Natural killer cell (primary cell): ENCODE data around the gene SELL. TPM values are rescaled to one million over a fixed set of nuclear protein-coding genes. Genes with fewer than 3 reads are reported as not detected.

Experiments
- ATAC-seq, 3 donors: fragments of 150-1000 bp in 2 of 3; fragments of 200-7000 bp in 1 of 3; cut with Tn5 transposase; 1 replicate in 1 of 3; 2 replicates in 2 of 3; pipeline ENCODE4 v1.10.0; 2021; ENCODE audit warnings: mild to moderate bottlenecking in 2 of 3, moderate library complexity in 2 of 3
- DNase-seq, 2 donors: peaks; one replicate each; pipeline versions ENCODE4 v3.0.0 to v3.0.0-alpha.2; 2013 to 2021; ENCODE audit warnings: mixed read lengths in 1 of 2
- H3K27ac ChIP-seq: one replicate; pipeline ENCODE4 v1.5.1; 2013; ENCODE audit warnings: mild to moderate bottlenecking, low read length
- H3K27me3 ChIP-seq: one replicate; pipeline ENCODE4 v1.6.1; 2013; ENCODE audit warnings: low read length; ENCODE audit not compliant: control insufficient read depth, insufficient read depth
- H3K36me3 ChIP-seq: one replicate; pipeline ENCODE4 v1.6.1; 2013; ENCODE audit warnings: low read length; ENCODE audit not compliant: control insufficient read depth, insufficient read depth
- H3K4me1 ChIP-seq: one replicate; pipeline ENCODE4 v1.6.1; 2013; ENCODE audit warnings: low read length; ENCODE audit not compliant: control insufficient read depth, insufficient read depth
- H3K4me3 ChIP-seq: one replicate; pipeline ENCODE4 v1.5.1; 2013; ENCODE audit warnings: low read length
- H3K9me3 ChIP-seq: one replicate; pipeline ENCODE4 v1.6.1; 2013; ENCODE audit warnings: low read length; ENCODE audit not compliant: control insufficient read depth, insufficient read depth
- H3K27ac Mint-ChIP-seq, 2 donors: one replicate each; pipeline ENCODE4 v1.8.0; 2022; ENCODE audit warnings: mild to moderate bottlenecking in 2 of 2, mixed read lengths in 2 of 2, moderate library complexity in 1 of 2
- H3K27me3 Mint-ChIP-seq, 2 donors: one replicate each; pipeline ENCODE4 v1.8.0; 2022; ENCODE audit warnings: low read depth in 2 of 2, mixed read lengths in 2 of 2
- H3K36me3 Mint-ChIP-seq: one replicate; pipeline ENCODE4 v1.8.0; 2022; ENCODE audit warnings: mixed read lengths
- H3K4me1 Mint-ChIP-seq, 2 donors: one replicate each; pipeline ENCODE4 v1.8.0; 2022; ENCODE audit warnings: mixed read lengths in 2 of 2
- H3K4me3 Mint-ChIP-seq: one replicate; pipeline ENCODE4 v1.8.0; 2022; ENCODE audit warnings: mild to moderate bottlenecking, moderate library complexity, mixed read lengths
- H3K9me3 Mint-ChIP-seq, 2 donors: one replicate each; pipeline ENCODE4 v1.8.0; 2022; ENCODE audit warnings: mixed read lengths in 2 of 2
- WGBS: methylation state at CpG from one replicate; pipeline ENCODE4 v1.1.7; 2013; ENCODE audit warnings: missing lambda C conversion rate; ENCODE audit not compliant: insufficient coverage; 5-methylcytosine and 5-hydroxymethylcytosine counted together
- intact Hi-C: fragments of 100-400 bp; cut with micrococcal nuclease; formaldehyde crosslinking; loops from one replicate; pipeline ENCODE4 v1.14.2; 2022
- total RNA-seq, 4 donors: library from RNA; stranded (reverse); fragments of 120-200 nt in 1 of 4; gene quantifications; one replicate each; pipeline versions ENCODE4 v1.2.3 to v1.2.4, GENCODE V29; 2013 to 2022
- TF ChIP-seq, protein P1 (sequence below): fragments of 200-600 bp; IDR thresholded peaks from one replicate; pipeline ENCODE4 v1.8.0; 2022; ENCODE audit warnings: antibody characterized with exemption

Gene SELL
- total RNA-seq, 3 donors from 2014 or later (not counting 1 experiment from before 2014, with no cell fraction given) = 149 to 190 (median 165) TPM

DNA sequence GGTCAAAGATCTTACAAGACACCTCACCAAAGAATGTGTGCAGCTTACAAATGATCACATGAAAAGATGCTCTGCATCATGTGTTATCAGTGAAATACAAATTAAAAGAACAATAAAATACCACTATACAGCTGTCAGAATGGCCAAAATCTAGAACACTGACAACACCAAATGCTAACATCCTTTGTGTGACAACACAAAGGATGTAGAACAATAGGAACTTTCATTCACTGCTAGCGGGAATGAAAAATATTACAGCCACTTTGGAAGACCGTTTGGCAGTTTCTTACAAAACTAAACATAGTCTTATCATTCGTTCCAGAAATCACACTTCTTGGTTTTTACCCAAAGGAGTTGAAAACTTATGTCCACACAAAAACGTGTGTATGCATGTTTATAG is 60.9 kb downstream of the SELL start:
- H3K4me3 Mint-ChIP-seq = no peak overlapping the region
- H3K9me3 Mint-ChIP-seq = no peaks in the 10 kb centered on the region
- ATAC-seq (no peak), DNase-seq (no peak)
- Histone ChIP-seq H3K36me3 (no peaks in the 10 kb centered on the region), H3K27me3 (no peaks in the 10 kb centered on the region), H3K4me3 (no peak overlapping the region), H3K27ac (no peak overlapping the region), H3K4me1 (peaks cover 4% of the 10 kb centered on the region), H3K9me3 (no peaks in the 10 kb centered on the region)
- no peak overlapping the region for H3K27ac Mint-ChIP-seq
- H3K4me1 Mint-ChIP-seq = peaks cover 36 to 39% of the 10 kb centered on the region in 2 donors
- H3K27me3 Mint-ChIP-seq = no peaks in the 10 kb centered on the region
- WGBS = 87% methylated on average over 3 of the region's 4 CpGs
- H3K36me3 Mint-ChIP-seq = no peaks in the 10 kb centered on the region
- intact Hi-C loops = loop anchor here (10.0 kb wide), 1 partner anchor 46 kb away; no protein-coding TSS in a partner anchor
- TF ChIP-seq, protein P1, sequence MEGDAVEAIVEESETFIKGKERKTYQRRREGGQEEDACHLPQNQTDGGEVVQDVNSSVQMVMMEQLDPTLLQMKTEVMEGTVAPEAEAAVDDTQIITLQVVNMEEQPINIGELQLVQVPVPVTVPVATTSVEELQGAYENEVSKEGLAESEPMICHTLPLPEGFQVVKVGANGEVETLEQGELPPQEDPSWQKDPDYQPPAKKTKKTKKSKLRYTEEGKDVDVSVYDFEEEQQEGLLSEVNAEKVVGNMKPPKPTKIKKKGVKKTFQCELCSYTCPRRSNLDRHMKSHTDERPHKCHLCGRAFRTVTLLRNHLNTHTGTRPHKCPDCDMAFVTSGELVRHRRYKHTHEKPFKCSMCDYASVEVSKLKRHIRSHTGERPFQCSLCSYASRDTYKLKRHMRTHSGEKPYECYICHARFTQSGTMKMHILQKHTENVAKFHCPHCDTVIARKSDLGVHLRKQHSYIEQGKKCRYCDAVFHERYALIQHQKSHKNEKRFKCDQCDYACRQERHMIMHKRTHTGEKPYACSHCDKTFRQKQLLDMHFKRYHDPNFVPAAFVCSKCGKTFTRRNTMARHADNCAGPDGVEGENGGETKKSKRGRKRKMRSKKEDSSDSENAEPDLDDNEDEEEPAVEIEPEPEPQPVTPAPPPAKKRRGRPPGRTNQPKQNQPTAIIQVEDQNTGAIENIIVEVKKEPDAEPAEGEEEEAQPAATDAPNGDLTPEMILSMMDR = no peak

DNA sequence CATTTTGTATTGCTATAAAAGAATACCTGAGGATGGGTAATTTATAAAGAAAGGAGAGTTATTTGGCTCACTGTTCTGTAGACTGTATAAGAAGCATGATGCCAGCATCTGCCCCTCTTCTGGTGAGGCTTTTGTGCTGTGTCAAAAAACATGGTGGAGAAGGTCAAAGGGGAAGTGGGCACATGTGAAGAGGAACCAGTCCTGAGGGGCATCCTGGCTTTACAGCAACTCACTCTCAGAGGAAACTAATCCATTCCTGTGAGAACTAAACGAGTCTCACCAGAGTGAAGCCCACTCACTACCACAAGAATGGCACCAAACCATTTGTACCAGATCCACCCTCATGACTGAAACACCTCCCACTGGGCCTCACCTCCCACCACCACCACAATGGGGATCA is 62.7 kb downstream of the SELL start:
- Histone ChIP-seq H3K27me3 (no peaks in the 10 kb centered on the region), H3K36me3 (no peaks in the 10 kb centered on the region), H3K4me1 (peaks cover 4% of the 10 kb centered on the region), H3K4me3 (no peak overlapping the region), H3K27ac (no peak overlapping the region), H3K9me3 (no peaks in the 10 kb centered on the region)
- H3K27me3 Mint-ChIP-seq = no peaks in the 10 kb centered on the region
- 32% methylated on average over 1 of the region's 1 CpG for WGBS
- no peak for ATAC-seq
- H3K4me1 Mint-ChIP-seq = peaks cover 19 to 25% of the 10 kb centered on the region in 2 donors
- TF ChIP-seq, protein P1 = no peak
- intact Hi-C loops = no loop called here
- peak overlapping the region; percentile 16 to 61 for H3K27ac Mint-ChIP-seq
- no peak overlapping the region for H3K4me3 Mint-ChIP-seq
- no peaks in the 10 kb centered on the region for H3K9me3 Mint-ChIP-seq
- no peak for DNase-seq
- no peaks in the 10 kb centered on the region for H3K36me3 Mint-ChIP-seq

DNA sequence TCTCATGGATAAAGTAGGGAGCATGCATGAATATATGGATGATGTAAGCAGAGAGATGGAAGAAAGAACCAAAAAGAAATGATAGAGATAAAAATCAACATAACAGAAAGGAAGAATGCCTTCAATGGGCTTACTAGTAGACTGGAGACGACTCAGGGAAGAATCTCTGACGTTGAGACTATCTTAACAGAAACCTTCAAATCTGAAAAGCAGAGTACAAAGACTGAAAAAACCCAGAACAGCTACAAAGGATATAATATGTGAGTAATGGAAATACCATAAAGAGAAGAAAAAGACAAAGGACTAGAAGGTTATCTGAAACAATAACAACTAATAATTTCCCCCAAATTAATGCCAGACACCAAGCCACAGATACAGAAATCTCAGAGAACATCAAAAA is 63.2 kb downstream of the SELL start:
- Mint-ChIP-seq H3K36me3 (no peaks in the 10 kb centered on the region), H3K4me1 (peaks cover 17 to 25% of the 10 kb centered on the region in 2 donors), H3K27me3 (no peaks in the 10 kb centered on the region), H3K27ac (no peak overlapping the region), H3K9me3 (no peaks in the 10 kb centered on the region), H3K4me3 (no peak overlapping the region)
- ATAC-seq (no peak), DNase-seq (no peak)
- H3K27me3 ChIP-seq = no peaks in the 10 kb centered on the region
- TF ChIP-seq, protein P1 = no peak
- peaks cover 4% of the 10 kb centered on the region for H3K4me1 ChIP-seq
- H3K27ac ChIP-seq = no peak overlapping the region
- no peaks in the 10 kb centered on the region for H3K36me3 ChIP-seq
- H3K4me3 ChIP-seq = no peak overlapping the region
- no peaks in the 10 kb centered on the region for H3K9me3 ChIP-seq
- 100% methylated on average over 2 of the region's 2 CpGs for WGBS
- intact Hi-C loops = no loop called here

DNA sequence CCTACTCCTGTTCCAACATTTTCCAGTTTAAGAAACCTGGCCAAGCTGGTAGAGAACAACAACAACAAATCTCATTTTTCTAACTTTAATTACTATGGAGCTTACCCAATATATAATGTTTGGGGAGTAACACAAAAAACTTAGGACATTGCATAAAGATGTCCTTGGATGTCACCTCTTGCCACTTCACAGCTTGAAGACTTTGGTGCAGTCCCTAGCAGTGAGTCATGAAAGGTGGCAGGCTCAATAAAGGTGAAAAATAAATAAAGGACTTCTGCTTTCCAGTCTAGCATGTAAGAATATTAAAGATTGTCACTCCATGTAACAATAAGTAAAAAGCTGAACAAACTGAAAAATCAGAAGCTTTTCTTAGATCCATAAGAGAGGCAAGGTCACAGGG is 63.9 kb downstream of the SELL start:
- Histone ChIP-seq H3K36me3 (no peaks in the 10 kb centered on the region), H3K27me3 (no peaks in the 10 kb centered on the region), H3K4me3 (no peak overlapping the region), H3K9me3 (no peaks in the 10 kb centered on the region), H3K4me1 (peaks cover 4% of the 10 kb centered on the region), H3K27ac (no peak overlapping the region)
- TF ChIP-seq, protein P1 = no peak
- ATAC-seq (no peak), DNase-seq (no peak)
- H3K27ac Mint-ChIP-seq = no peak overlapping the region
- no peaks in the 10 kb centered on the region for H3K9me3 Mint-ChIP-seq
- no peaks in the 10 kb centered on the region for H3K36me3 Mint-ChIP-seq
- H3K27me3 Mint-ChIP-seq = no peaks in the 10 kb centered on the region
- peaks cover 17 to 25% of the 10 kb centered on the region in 2 donors for H3K4me1 Mint-ChIP-seq
- intact Hi-C loops = no loop called here
- H3K4me3 Mint-ChIP-seq = no peak overlapping the region
